Suprapubic skin (tissue), 4 donors: ENCODE measurements around the gene SPINT2. TPM values are rescaled to one million over a fixed set of nuclear protein-coding genes. Genes with fewer than 3 reads are reported as not detected.

ENCODE experiments used
- DNase-seq, 2 donors: peaks; one replicate each; pipeline ENCODE4 v3.0.0-alpha.2; 2019; ENCODE audit warnings: low spot score in 2 of 2
- H3K27ac ChIP-seq: fragments of 200-600 bp; sonication (generic); one replicate; pipeline ENCODE4 v1.5.1; 2019
- H3K27me3 ChIP-seq: fragments of 200-600 bp; sonication (generic); one replicate; pipeline ENCODE4 v1.5.1; 2019
- H3K36me3 ChIP-seq: fragments of 200-600 bp; sonication (generic); one replicate; pipeline ENCODE4 v1.5.1; 2019
- H3K4me1 ChIP-seq: fragments of 200-600 bp; sonication (generic); one replicate; pipeline ENCODE4 v1.5.1; 2019
- H3K4me3 ChIP-seq: fragments of 200-600 bp; sonication (generic); one replicate; pipeline ENCODE4 v1.5.1; 2019; ENCODE audit warnings: mild to moderate bottlenecking
- H3K9me3 ChIP-seq: fragments of 200-600 bp; sonication (generic); one replicate; pipeline ENCODE4 v1.5.1; 2019
- CTCF ChIP-seq, 2 donors: fragments of 200-600 bp in 1 of 2; fragments of 450-650 bp in 1 of 2; sonication (generic) in 1 of 2; IDR thresholded peaks; one replicate each; pipeline ENCODE4 v1.5.1; 2016 to 2019; ENCODE audit warnings: antibody characterized with exemption in 2 of 2, mild to moderate bottlenecking in 1 of 2, moderate library complexity in 1 of 2
- EP300 ChIP-seq: sonication (generic); formaldehyde crosslinking; IDR thresholded peaks from one replicate; pipeline ENCODE4 v1.6.1; 2017; ENCODE audit warnings: antibody characterized with exemption
- POLR2A ChIP-seq, 2 donors: fragments of 450-650 bp; IDR thresholded peaks; one replicate each; pipeline ENCODE4 v1.6.1; 2017; ENCODE audit warnings: antibody characterized with exemption in 2 of 2, mild to moderate bottlenecking in 2 of 2, moderate library complexity in 2 of 2
- POLR2AphosphoS5 ChIP-seq, 3 donors: sonication (generic); formaldehyde crosslinking; IDR thresholded peaks; one replicate each; pipeline ENCODE4 v1.6.1; 2017; ENCODE audit warnings: antibody characterized with exemption in 3 of 3
- WGBS: methylation state at CpG from one replicate; pipeline ENCODE4 v1.1.5; 2018; 5-methylcytosine and 5-hydroxymethylcytosine counted together
- total RNA-seq, 4 donors: library from RNA; depleted of rRNA; stranded (reverse); fragments of >200 nt; gene quantifications; one replicate each; pipeline ENCODE4 v1.1.0, GENCODE V29; 2016

The SPINT2 gene
- total RNA-seq, 4 donors from 2014 or later = 359 to 639 (median 494) TPM

GRCh38 chr19:38265921-38266429 lies 1.6 kb downstream of the SPINT2 start:
- 58% methylated on average over 12 of the region's 12 CpGs for WGBS
- DNase-seq = no peak
- TF ChIP-seq EP300 = no peak
- no peak for TF ChIP-seq CTCF (IDR thresholded peaks at IDR 0.05)
- no peak for TF ChIP-seq POLR2AphosphoS5 (IDR thresholded peaks at IDR 0.05)
- TF ChIP-seq POLR2A (IDR thresholded peaks at IDR 0.05) = no peak
- Histone ChIP-seq H3K27me3 (peaks cover 4% of the 10 kb centered on the region), H3K4me1 (peaks cover 43% of the 10 kb centered on the region), H3K27ac (peak overlapping the region; percentile 87), H3K4me3 (peak overlapping the region; percentile 60), H3K9me3 (no peaks in the 10 kb centered on the region), H3K36me3 (no peaks in the 10 kb centered on the region)

GRCh38 chr19:38266981-38267597 lies 2.7 kb downstream of the SPINT2 start:
- 39% methylated on average over 10 of the region's 12 CpGs for WGBS
- H3K36me3 ChIP-seq = no peaks in the 10 kb centered on the region
- TF ChIP-seq POLR2A (IDR thresholded peaks at IDR 0.05) (no peak), POLR2AphosphoS5 (IDR thresholded peaks at IDR 0.05) (no peak), CTCF (IDR thresholded peaks at IDR 0.05) (no peak), EP300 (no peak)
- H3K27me3 ChIP-seq = peaks cover 4% of the 10 kb centered on the region
- H3K4me1 ChIP-seq = peaks cover 43% of the 10 kb centered on the region
- H3K27ac ChIP-seq = peak overlapping the region; percentile 87
- H3K4me3 ChIP-seq = peak overlapping the region; percentile 60
- DNase-seq = no peak
- no peaks in the 10 kb centered on the region for H3K9me3 ChIP-seq

- H3K9me3 ChIP-seq = no peaks in the 10 kb centered on the region
These were observed 3.5 kb downstream of the SPINT2 start for GRCh38 chr19:38267761-38268483.

GRCh38 chr19:38268539-38268938 lies 4.2 kb downstream of the SPINT2 start:
- WGBS = 49% methylated on average over 8 of the region's 8 CpGs
- Histone ChIP-seq H3K36me3 (no peaks in the 10 kb centered on the region), H3K27ac (peak overlapping the region; percentile 87), H3K27me3 (peaks cover 4% of the 10 kb centered on the region), H3K4me3 (no peak overlapping the region), H3K9me3 (no peaks in the 10 kb centered on the region), H3K4me1 (peaks cover 50% of the 10 kb centered on the region)
- DNase-seq = no peak
- TF ChIP-seq CTCF (IDR thresholded peaks at IDR 0.05) = no peak
- no peak for TF ChIP-seq EP300
- TF ChIP-seq POLR2A (IDR thresholded peaks at IDR 0.05) = no peak
- no peak for TF ChIP-seq POLR2AphosphoS5 (IDR thresholded peaks at IDR 0.05)

More at GRCh38 chr19:38267761-38268483, 3.5 kb downstream of the SPINT2 start:
- 51% methylated on average over 12 of the region's 12 CpGs for WGBS
- peak overlapping the region; percentile 60 for H3K4me3 ChIP-seq
- TF ChIP-seq POLR2A (IDR thresholded peaks at IDR 0.05) (no peak), EP300 (no peak), CTCF (IDR thresholded peaks at IDR 0.05) (no peak), POLR2AphosphoS5 (IDR thresholded peaks at IDR 0.05) (no peak)
- H3K4me1 ChIP-seq = peaks cover 43% of the 10 kb centered on the region
- peaks cover 4% of the 10 kb centered on the region for H3K27me3 ChIP-seq
- H3K36me3 ChIP-seq = no peaks in the 10 kb centered on the region
- peak overlapping the region; percentile 87 for H3K27ac ChIP-seq
- DNase-seq = no peak

- 84% methylated on average over 5 of the region's 5 CpGs for WGBS
- Histone ChIP-seq H3K9me3 (no peaks in the 10 kb centered on the region), H3K4me1 (peaks cover 48% of the 10 kb centered on the region), H3K27ac (no peak overlapping the region), H3K4me3 (no peak overlapping the region), H3K36me3 (no peaks in the 10 kb centered on the region), H3K27me3 (no peaks in the 10 kb centered on the region)
- DNase-seq = no peak
- TF ChIP-seq EP300 = no peak
- no peak for TF ChIP-seq POLR2A (IDR thresholded peaks at IDR 0.05)
- no peak for TF ChIP-seq CTCF (IDR thresholded peaks at IDR 0.05)
- TF ChIP-seq POLR2AphosphoS5 (IDR thresholded peaks at IDR 0.05) = no peak
These were observed 6.3 kb downstream of the SPINT2 start for GRCh38 chr19:38270587-38271167.
